Retina (tissue), 1 donor: Measurements from ENCODE around the gene AGK.

Experiments used
- DNase-seq: peaks from one replicate; pipeline ENCODE4 v3.0.0-alpha.2; 2016

Gene AGK

GRCh38 chr7:141648276-141649114 lies 97.3 kb downstream of the AGK start:
- DNase-seq = no peak

GRCh38 chr7:141649137-141649864 lies 98.1 kb downstream of the AGK start:
- no peak for DNase-seq

- DNase-seq = peak; percentile 84
Measured at GRCh38 chr7:141649865-141650634, 98.8 kb downstream of the AGK start.

- DNase-seq = no peak
Measured at GRCh38 chr7:141651417-141651816, 100.2 kb downstream of the AGK start.

- DNase-seq = no peak
Measured at GRCh38 chr7:141652691-141653090, 101.5 kb downstream of the AGK start.

- DNase-seq = peak; percentile 75
Measured at GRCh38 chr7:141654551-141654950, 103.3 kb downstream of the AGK start.

GRCh38 chr7:141659501-141659900 lies 108.3 kb downstream of the AGK start:
- DNase-seq = no peak

GRCh38 chr7:141660259-141660658 lies 109.0 kb downstream of the AGK start:
- DNase-seq = no peak

GRCh38 chr7:141663081-141663849 lies 112.1 kb downstream of the AGK start:
- DNase-seq = no peak

GRCh38 chr7:141664450-141664849 lies 113.2 kb downstream of the AGK start:
- DNase-seq = no peak

GRCh38 chr7:141665208-141666035 lies 114.2 kb downstream of the AGK start:
- no peak for DNase-seq

GRCh38 chr7:141666071-141666470 lies 114.9 kb downstream of the AGK start:
- no peak for DNase-seq

GRCh38 chr7:141668853-141669252 lies 117.6 kb downstream of the AGK start:
- DNase-seq = no peak

GRCh38 chr7:141671705-141672496 lies 120.7 kb downstream of the AGK start:
- DNase-seq = no peak

- no peak for DNase-seq
Measured at GRCh38 chr7:141673346-141673745, 122.1 kb downstream of the AGK start.

GRCh38 chr7:141674171-141674671 lies 123.0 kb downstream of the AGK start:
- peak; percentile 85 for DNase-seq

GRCh38 chr7:141674702-141675101 lies 123.5 kb downstream of the AGK start:
- DNase-seq = peak; percentile 80

- DNase-seq = no peak
Measured at GRCh38 chr7:141675436-141676215, 124.4 kb downstream of the AGK start.

- no peak for DNase-seq
Measured at GRCh38 chr7:141676618-141677017, 125.4 kb downstream of the AGK start.

GRCh38 chr7:141679014-141679413 lies 127.8 kb downstream of the AGK start:
- no peak for DNase-seq
